ENCODE data around the gene RBMS1. TPM values are rescaled to one million over a fixed set of nuclear protein-coding genes. Genes with fewer than 3 reads are reported as not detected.

Gene RBMS1
- total and polyA plus RNA-seq, 4 experiments from 2014 or later: 101 to 131 (median 112) TPM

- no peaks in the 10 kb centered on the region for H3K36me3 ChIP-seq (ENCODE audit: insufficient read depth, low read length)
- ChIA-PET CTCF (ENCODE audit: partially characterized antibody) (interaction anchor here (1.1 to 2.2 kb wide), 2 partner anchors 14 to 770 kb away, joined by 5 read pairs; no protein-coding TSS in a partner anchor), POLR2A (ENCODE audit: partially characterized antibody) (no interaction called here)
- Mint-ChIP-seq H3K27me3 (peaks cover 0 to 4% of the 10 kb centered on the region in 2 donors), H3K9me3 (no peaks in the 10 kb centered on the region), H3K4me1 (peaks cover 32 to 38% (median 35%) of the 10 kb centered on the region in 4 donors), H3K36me3 (no peaks in the 10 kb centered on the region), H3K4me3 (peak overlapping the region in 7 of 8 donors; percentile 57 to 78 (median 66)), H3K27ac (peak overlapping the region; percentile 3 to 63 (median 52))
- H3K4me1 ChIP-seq (ENCODE audit: insufficient read depth, low read length): peaks cover 28% of the 10 kb centered on the region
- DNase-seq: peak in 2 of 5 donors; percentile 11 to 59
- intact Hi-C loops (cut with micrococcal nuclease): no loop called here
- H3K4me3 ChIP-seq (ENCODE audit: low read length in 2 of 2): no peak overlapping the region
- H3K9me3 ChIP-seq (ENCODE audit: control insufficient read depth in 1 of 2, low read length in 2 of 2): no peaks in the 10 kb centered on the region
- no peak overlapping the region for H3K27ac ChIP-seq (ENCODE audit: low read depth, low read length)
- H3K27me3 ChIP-seq (ENCODE audit: insufficient read depth, low read length): no peaks in the 10 kb centered on the region
These were observed 269.5 kb downstream of the RBMS1 start for GRCh38 chr2:160224060-160224459.

- POLR2A ChIA-PET (ENCODE audit: partially characterized antibody): no interaction called here
- Mint-ChIP-seq H3K9me3 (no peaks in the 10 kb centered on the region), H3K36me3 (no peaks in the 10 kb centered on the region), H3K4me3 (peak overlapping the region in 6 of 8 donors; percentile 57 to 78 (median 68)), H3K27ac (no peak overlapping the region), H3K4me1 (peaks cover 32 to 38% (median 35%) of the 10 kb centered on the region in 4 donors), H3K27me3 (peaks cover 0 to 4% of the 10 kb centered on the region in 2 donors)
- CTCF ChIA-PET (ENCODE audit: partially characterized antibody): interaction anchor here (1.1 to 2.2 kb wide), 2 partner anchors 14 to 771 kb away, joined by 5 read pairs; no protein-coding TSS in a partner anchor
- no peak for DNase-seq
- Histone ChIP-seq H3K4me1 (ENCODE audit: insufficient read depth, low read length) (peaks cover 28% of the 10 kb centered on the region), H3K27ac (ENCODE audit: low read depth, low read length) (no peak overlapping the region), H3K4me3 (ENCODE audit: low read length in 2 of 2) (no peak overlapping the region), H3K27me3 (ENCODE audit: insufficient read depth, low read length) (no peaks in the 10 kb centered on the region), H3K9me3 (ENCODE audit: control insufficient read depth in 1 of 2, low read length in 2 of 2) (no peaks in the 10 kb centered on the region), H3K36me3 (ENCODE audit: insufficient read depth, low read length) (no peaks in the 10 kb centered on the region)
- intact Hi-C loops (cut with micrococcal nuclease): no loop called here
These were observed 270.0 kb downstream of the RBMS1 start for GRCh38 chr2:160223560-160223959.

- CTCF ChIA-PET (ENCODE audit: partially characterized antibody): no interaction called here
- peaks cover 0 to 4% of the 10 kb centered on the region in 2 donors for H3K27me3 Mint-ChIP-seq
These were observed 270.9 kb downstream of the RBMS1 start for GRCh38 chr2:160222546-160223283.

More at GRCh38 chr2:160222546-160223283, 270.9 kb downstream of the RBMS1 start:
- H3K4me3 ChIP-seq (ENCODE audit: low read length in 2 of 2): no peak overlapping the region
- H3K36me3 Mint-ChIP-seq: no peaks in the 10 kb centered on the region
- POLR2A ChIA-PET (ENCODE audit: partially characterized antibody): no interaction called here
- DNase-seq: no peak
- H3K4me3 Mint-ChIP-seq: peak overlapping the region in 1 of 8 donors; percentile 17
- no peaks in the 10 kb centered on the region for H3K9me3 Mint-ChIP-seq
- intact Hi-C loops (cut with micrococcal nuclease): no loop called here
- no peaks in the 10 kb centered on the region for H3K36me3 ChIP-seq (ENCODE audit: insufficient read depth, low read length)
- H3K4me1 Mint-ChIP-seq: peaks cover 32 to 38% (median 35%) of the 10 kb centered on the region in 4 donors
- peak overlapping the region in 2 of 7 donors; percentile 13 to 27 for H3K27ac Mint-ChIP-seq
- no peaks in the 10 kb centered on the region for H3K27me3 ChIP-seq (ENCODE audit: insufficient read depth, low read length)
- peaks cover 28% of the 10 kb centered on the region for H3K4me1 ChIP-seq (ENCODE audit: insufficient read depth, low read length)
- no peak overlapping the region for H3K27ac ChIP-seq (ENCODE audit: low read depth, low read length)
- H3K9me3 ChIP-seq (ENCODE audit: control insufficient read depth in 1 of 2, low read length in 2 of 2): no peaks in the 10 kb centered on the region
